Activated CD8-positive, alpha-beta memory T cell treated with anti-CD3 and anti-CD28 coated beads, Interleukin-2, amount 50 U/mL, for 1 hour (primary cell): ENCODE data around the gene PLPP7.
"Not testable (repeated sequence)": the region's sequence is repeated elsewhere in the genome, so short reads cannot be mapped to it uniquely, and the experiment has no call there.

Experiments used
- DNase-seq: peaks from one replicate; pipeline ENCODE4 v3.0.0-alpha.2; 2020; ENCODE audit errors: extremely low read depth

Gene PLPP7

DNA sequence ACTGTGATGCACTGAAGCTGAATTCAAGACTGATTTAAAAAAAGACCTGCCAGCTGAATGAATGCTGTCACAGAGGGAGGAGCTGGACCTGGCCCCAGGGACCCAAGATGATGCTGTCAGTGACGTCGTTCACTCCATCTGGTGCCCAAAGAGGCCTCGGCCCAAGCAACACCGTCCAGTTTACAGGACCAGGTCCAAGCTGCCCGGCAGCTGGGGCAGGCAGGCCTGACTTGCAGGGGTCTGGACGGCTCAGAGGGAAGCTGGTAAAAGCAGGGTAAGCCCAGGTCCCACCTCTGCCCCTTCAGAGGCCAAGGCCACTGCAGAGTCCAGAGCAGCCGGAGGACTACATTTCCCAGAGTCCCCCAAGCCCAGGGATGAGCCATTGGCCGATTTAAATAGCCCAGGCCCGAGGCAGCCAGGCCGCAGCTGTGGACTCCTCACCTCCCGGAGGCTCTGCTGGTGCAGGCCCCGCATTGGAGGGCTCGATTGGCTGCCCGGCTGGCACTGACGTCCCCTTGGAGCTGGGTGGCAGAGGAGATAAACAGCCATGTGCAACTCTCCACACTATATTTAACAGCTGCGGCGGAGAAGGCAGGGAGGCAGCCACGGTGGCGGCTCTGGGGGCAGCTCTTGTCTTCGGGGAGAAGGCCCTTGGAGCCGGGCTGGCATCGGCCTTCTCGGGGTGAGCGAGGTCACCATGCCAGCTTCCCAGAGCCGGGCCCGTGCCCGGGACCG is at the start of gene PLPP7:
PLPP7 (plus strand) TSS at position 423 of the 735 bp plus-strand sequence; CDS start at position 698, 275 bp downstream.
- DNase-seq: no peak

DNA sequence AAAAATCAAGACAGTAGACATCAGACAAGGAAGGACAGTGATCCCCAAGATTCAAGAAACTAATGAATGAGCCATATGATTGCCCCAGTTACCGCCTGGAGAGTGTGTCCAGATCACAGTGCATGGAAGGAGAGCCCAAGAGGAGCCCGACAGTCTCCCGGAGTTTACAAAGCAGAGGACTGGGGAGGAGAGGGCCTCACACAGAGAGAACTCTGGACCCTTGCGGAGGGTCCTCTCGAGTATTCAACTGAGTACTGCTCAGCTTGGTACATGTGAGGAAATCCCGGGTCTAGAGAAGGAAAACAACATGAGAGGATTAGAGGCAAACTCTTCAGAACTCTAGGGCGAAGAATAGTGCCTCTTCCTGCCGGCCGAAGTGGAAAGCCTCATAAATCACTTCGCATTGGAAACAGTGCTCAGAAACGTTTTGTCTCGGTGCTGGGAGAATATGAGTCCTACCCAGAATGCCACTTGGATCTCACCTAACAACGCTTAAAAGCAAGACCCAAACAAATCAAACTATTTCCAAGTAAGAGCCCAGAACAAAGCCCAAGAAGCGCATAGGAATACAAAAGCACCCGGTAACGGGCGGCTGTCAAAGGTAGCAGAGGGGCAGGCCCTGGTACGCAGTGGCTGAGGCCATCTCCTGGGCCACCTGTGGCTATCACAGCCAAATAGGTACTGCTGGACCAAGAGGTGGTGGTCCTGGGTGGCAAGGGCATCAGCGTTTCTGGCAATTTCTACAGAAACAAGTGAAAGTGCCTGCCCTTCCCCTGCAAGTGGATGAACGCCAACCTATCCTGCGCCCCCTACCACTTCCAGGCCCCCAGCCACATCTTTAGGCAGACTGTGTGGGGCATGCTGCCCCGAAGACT is 49.2 kb upstream of the PLPP7 start:
- no peak for DNase-seq

GRCh38 chr9:131244331-131244730 is 45.2 kb upstream of the PLPP7 start:
- DNase-seq: not testable (repeated sequence)

DNA sequence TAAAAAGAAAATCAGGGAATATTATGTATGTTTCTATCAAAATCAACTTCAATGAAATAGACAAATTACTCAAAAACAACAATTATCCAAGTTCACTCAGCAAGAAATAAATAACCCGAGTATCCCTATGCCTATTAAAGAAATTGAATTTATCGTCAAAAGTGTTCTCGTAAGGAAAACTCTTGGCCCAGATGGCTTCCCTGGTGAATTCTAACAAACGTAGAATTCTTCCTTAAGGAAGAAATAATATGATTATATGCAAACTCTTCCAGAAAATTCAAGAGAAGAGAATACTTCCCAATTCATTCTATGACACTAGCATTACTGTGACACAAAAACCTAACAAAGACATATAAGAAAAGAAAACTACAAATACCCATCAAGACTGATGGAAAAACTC is 42.9 kb upstream of the PLPP7 start:
- DNase-seq: no peak

- no peak for DNase-seq
Measured at GRCh38 chr9:131252120-131252519, 37.4 kb upstream of the PLPP7 start.

DNA sequence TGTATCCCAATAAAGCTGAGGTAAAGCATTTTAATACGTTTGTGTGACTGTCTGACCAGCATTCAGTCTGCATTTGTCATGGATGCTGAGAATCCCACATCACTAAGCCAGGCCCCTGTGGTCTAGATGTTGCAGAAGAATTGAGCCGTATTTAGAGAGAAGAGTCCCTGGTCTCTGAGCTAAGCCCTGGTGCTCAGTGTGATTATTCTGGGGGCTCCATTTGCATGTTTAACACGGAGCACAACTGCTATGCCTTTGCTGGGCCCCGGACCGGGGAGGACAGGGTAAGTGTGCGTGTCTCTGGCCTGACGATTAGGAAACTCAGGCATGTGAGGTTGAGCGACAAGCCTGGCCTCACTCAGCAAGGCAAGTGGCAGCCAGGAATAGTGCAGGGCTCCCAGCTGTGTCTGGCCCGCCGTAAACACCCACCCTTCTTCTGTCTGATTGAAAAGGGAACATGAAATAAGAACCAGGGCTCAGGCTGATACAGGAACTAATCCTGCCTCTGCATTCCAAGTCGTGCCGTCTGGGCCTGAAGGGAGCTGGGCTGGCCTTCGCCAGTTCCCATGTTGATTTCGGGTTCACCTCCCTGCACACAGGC is 35.5 kb upstream of the PLPP7 start:
- no peak for DNase-seq

DNA sequence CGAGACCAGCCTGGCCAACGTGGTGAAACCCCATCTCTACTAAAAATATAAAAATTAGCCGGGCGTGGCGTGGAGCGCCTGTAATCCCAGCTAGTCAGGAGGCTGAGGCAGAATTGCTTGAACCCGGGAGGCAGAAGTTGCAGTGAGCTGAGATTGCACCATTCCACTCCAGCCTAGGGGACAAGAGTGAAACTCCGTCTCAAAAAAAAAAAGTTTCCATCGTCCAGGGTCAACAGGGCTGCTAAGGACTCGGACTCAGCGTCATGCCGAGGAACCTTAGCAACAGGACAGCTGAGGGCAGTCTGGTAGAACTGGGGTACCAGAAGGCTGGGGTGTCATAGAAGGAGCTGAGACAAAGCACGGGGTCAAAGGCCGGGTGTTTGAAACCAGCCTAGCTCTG is 34.9 kb upstream of the PLPP7 start:
- DNase-seq: no peak

GRCh38 chr9:131255676-131256197 is 33.8 kb upstream of the PLPP7 start:
- no peak for DNase-seq

- DNase-seq: no peak
Measured at GRCh38 chr9:131257266-131258025, 32.1 kb upstream of the PLPP7 start.

GRCh38 chr9:131258186-131258585 is 31.3 kb upstream of the PLPP7 start:
- no peak for DNase-seq

GRCh38 chr9:131258698-131259431 is 30.7 kb upstream of the PLPP7 start:
- DNase-seq: no peak

GRCh38 chr9:131259432-131259898 is 30.1 kb upstream of the PLPP7 start:
- no peak for DNase-seq

DNA sequence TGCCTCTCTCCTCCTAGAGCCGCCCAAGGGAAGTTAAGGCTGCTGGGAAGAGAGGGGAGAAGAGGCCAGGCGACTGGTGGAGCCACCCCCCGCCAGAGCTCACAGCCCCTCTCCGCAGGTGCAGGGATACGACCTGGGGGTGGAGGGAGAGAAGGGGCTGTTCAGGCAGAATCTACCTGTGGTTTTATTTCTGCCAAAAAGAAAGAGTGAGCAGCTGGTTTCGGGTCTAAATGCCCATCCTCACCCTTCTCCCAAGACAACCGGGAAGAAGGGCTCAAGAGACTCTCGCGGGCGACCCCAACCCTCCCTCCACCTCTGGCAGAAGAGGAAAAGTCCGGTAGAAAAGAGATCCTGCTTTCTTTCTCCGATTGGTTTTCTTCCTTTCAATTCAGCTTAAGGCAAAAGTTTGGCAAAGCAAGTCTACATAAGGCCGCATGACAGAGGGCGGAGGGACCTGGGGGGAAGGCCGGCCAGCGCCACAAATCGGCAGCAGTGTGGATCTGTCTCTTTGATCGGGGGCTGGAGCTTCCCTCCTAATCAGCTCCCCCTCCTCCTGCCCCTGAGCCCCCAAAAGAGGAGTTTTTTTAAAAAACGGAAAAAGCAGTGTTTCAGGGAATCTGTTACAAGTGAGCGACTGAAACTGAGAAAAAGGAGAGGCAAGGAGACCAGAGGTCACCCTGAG is 29.5 kb upstream of the PLPP7 start:
- no peak for DNase-seq

GRCh38 chr9:131260751-131261452 is 28.6 kb upstream of the PLPP7 start:
- DNase-seq: no peak

DNA sequence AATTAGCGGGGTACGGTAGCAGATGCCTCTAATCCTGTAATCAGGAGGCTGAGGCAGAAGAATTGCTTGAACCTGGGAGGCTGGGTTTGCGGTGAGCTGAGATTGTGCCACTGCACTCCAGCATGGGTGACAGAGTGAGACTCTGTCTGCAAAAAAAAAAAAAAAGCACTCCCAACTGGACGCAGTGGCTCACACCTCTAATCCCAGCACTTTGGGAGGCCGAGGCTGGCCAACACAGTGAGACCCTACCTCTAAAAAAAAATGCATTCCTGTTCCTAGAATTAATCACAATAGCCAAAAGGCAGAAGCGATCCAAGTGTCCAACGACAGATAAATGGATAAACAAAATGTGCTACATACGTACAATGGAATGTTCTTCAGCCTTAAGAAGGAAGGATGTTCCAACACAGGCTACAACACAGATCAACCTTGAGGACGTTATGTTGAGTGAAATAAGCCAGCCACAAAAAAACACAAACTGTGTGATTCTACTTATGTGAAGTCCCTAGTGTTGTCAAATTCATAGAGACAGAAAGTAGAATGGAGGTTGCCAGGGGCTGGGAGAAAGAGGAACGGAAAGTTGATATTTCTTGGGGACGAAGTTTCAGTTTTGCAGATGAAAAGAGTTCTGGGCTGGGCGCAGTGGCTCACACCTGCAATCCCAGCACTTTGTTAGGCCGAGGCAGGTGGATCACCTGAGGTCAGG is 27.0 kb upstream of the PLPP7 start:
- no peak for DNase-seq

DNA sequence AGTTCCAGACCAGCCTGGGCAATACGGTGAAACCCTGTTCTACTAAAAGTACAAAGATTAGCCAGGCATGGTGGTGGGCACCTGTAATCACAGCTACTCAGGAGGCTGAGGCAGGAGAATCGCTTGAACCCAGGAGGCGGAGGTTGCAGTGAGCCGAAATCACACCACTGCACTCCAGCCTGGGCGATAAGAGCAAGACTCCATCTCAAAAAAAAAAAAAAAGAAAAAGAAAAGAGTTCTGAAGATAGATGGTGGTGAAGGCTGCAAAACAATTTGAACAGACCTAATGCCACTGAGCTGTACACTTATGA is 26.5 kb upstream of the PLPP7 start:
- DNase-seq: not testable (repeated sequence)

DNA sequence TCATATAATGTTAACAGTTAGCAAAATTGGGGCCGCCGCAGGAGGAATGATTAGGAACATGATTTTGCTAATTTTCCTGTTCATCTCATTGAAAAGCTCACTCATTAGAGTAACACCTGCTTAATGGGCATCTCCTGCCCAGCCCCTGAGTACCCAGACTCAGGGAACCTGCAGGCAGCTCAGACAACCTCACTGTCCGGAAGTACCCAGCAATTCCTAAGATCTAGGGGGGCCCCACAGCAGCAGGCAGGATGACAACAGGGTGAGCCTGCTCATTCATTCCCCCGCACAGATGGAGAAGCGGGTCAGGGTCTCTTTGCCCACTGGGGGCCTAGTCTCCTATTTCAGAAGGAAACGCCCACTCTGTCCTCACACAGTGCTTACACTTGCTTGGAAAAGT is 25.8 kb upstream of the PLPP7 start:
- DNase-seq: no peak

- no peak for DNase-seq
Measured at GRCh38 chr9:131264231-131264630, 25.3 kb upstream of the PLPP7 start.
